MV-4-11 (cell line): ENCODE results near the gene MDH1B.

Source experiments
- DNase-seq: peaks from one replicate; lab custom pipeline; 2025; lab: John Stamatoyannopoulos, UW

Gene MDH1B

GRCh38 chr2:206693399-206694137, 71.6 kb downstream of the MDH1B start:
- DNase-seq = peak; percentile 34

DNA sequence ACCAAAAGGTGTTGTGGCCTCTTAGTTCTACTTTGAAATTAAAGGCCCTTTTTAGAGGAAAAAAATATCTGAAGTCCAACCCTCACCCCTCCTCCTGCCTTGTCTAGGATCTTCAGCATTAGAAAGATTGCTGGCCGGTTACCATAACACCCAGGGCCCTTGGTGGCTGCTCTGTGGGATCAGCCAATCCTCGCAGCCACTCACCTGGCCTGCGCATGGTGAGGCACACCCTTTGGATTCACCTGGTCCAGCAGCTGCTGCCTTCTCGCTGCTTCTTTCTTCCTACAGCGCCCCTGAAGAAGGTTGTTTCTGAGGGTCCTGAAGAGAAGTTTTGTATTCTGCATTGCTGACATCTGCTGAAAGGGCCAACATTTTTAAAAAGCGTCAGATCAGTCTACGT, 72.2 kb downstream of the MDH1B start:
- DNase-seq = no peak

GRCh38 chr2:206688990-206689389, 76.1 kb downstream of the MDH1B start:
- DNase-seq = no peak

GRCh38 chr2:206688453-206688852, 76.7 kb downstream of the MDH1B start:
- DNase-seq = no peak
